ENCODE measurements around the gene KCNQ5.
A peak's percentile ranks its signal among the peaks of the same experiment; 100 is the strongest.
"Not testable (repeated sequence)": the region's sequence is repeated elsewhere in the genome, so short reads cannot be mapped to it uniquely, and the experiment has no call there.

KCNQ5 gene

DNA sequence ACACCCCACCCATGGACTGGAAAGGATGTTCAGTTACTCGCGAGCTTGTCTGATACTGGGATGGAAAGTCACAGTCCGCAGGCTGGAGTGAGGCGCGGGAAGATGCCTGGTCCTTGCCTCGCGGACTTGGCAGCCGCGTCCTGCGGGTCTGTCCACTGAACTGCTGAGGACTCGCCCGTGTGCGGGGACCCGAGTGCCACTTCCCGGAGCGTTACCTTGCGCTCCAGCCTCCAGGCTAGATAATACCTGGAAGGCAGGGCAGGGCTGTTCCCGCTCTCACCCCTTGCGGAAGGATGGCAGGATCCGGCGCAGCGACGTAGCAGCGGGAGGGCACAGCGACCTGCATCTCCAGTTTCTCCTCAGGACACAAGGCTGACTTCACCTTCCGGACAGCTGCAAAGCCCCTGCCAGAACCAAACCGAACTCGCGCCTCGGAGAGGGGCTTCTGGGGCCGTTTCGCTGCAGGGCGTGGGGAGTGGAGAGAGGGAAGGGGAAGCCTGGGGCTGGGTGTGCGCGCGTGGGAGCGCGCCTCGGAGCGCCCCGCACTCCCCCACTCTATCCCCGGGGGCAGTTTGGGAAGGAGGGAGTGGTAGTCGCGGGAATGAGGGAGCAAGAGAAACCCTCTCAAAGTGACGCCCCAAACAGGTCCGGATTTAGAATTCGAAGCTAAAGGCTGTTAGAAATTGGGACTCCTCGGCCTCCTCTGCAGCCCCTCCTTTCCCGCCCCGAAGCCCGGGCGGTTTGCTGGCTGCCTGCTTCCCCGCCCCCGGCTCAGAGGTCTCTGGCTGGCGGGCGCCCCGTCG is at the start of gene KCNQ5:
Gene KCNQ5, plus strand, starts transcription at position 774 of the 803 bp plus-strand sequence.
- DNase-seq (ENCODE audit: low read depth in 3 of 3, low spot score in 1 of 3), result no peak

- no peak for DNase-seq (ENCODE audit: low read depth in 3 of 3, low spot score in 1 of 3)
Observed at GRCh38 chr6:72579865-72580264, 42.0 kb upstream of the KCNQ5 start.

GRCh38 chr6:72580281-72580940 is 41.5 kb upstream of the KCNQ5 start:
- DNase-seq (ENCODE audit: low read depth in 3 of 3, low spot score in 1 of 3), result no peak

DNA sequence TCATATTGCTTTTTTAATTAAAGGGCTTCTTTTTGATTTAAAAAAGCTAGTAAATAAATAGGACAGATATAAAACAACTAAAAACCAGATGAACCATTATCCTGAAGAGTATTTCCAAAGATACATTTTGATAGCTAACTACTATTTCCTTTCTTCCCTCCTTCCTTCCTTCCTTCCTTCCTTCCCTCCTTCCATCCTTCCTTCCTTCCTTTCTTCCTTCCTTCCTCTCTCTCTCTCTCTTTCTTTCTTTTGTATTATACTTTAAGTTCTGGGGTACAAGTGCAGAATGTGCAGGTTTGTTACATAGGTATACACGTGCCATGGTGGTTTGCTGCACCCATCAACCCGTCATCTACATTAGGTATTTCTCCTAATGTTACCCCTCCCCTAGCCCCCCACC is 40.9 kb upstream of the KCNQ5 start:
- DNase-seq (ENCODE audit: low read depth in 3 of 3, low spot score in 1 of 3), result not testable (repeated sequence)

DNA sequence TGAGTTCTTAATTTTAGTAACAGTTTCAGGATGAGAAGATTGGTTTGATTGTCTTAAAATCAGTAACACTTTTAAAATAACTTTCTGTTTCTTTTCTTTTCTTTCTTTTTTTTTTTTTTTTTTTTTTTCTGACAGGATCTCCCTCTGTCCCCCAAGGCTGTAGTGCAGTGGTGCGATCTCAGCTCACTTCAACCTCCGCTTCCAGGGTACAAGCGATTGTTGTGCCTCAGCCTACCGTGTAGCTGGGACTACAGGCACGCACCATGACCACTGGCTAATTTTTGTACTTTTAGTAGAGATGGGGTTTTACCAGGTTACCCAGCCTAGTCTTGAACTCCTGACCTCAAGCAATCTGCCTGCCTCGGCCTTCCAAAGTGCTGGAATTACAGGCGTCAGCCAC is 33.7 kb upstream of the KCNQ5 start:
- DNase-seq (ENCODE audit: low read depth in 3 of 3, low spot score in 1 of 3), result no peak

DNA sequence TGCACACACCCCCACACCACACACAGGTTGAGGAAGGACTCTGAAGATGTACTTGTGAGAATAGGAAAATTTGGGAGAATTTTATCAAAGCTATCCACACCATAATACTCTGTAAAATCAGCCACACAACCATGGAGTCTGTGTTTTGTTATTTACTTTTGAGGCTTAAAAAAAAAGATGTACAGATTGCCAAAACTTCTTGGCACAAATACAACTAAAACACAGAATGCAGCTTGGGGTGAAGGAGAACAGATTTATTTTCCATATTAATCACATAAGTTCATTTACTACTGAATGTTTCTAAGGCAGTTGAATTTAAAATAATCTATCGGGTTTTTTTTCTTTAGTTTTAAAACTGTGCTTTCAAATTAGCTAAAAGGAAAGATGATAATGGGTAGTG is 32.8 kb upstream of the KCNQ5 start:
- no peak for DNase-seq (ENCODE audit: low read depth in 3 of 3, low spot score in 1 of 3)

DNA sequence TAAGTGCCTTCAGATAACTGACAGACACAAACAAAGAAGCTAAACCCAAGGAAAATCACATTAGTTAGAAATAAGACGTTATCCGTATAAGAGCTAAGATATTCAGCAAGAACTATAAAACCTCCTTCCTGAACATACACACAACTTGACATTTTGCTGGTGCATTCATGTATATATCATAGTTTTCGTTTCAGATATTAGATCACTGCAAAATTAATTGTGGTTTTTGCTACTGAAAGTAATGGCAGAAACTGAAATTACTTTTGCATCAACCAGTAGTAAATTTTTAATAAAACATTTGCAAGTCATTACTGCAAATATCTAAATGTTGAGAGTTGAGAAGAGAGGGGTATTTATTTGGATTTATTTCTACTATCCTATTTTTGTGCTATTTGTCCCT is 26.1 kb upstream of the KCNQ5 start:
- DNase-seq (ENCODE audit: low read depth in 3 of 3, low spot score in 1 of 3), result no peak

- no peak for DNase-seq (ENCODE audit: low read depth in 3 of 3, low spot score in 1 of 3)
Observed at GRCh38 chr6:72616406-72617015, 5.4 kb upstream of the KCNQ5 start.

DNA sequence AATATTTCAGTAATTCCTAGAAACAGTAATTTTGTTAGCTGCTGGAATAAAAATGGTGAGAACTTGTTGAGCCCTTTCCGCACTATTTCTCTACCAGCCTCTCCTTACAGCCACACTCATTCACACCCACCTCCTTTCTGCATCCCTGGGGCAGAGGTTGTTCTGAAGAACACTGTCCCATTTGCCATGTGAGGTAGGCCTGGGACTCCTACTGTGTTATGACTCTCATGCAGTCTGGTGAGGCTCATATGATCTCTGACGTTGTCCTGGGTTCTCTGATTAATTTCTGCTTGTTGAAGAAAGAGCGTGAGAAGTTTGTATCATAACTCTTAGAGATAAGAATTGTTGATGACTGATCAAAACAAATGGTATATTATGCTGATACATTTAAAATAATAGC is 4.1 kb upstream of the KCNQ5 start:
- no peak for DNase-seq (ENCODE audit: low read depth in 3 of 3, low spot score in 1 of 3)

DNA sequence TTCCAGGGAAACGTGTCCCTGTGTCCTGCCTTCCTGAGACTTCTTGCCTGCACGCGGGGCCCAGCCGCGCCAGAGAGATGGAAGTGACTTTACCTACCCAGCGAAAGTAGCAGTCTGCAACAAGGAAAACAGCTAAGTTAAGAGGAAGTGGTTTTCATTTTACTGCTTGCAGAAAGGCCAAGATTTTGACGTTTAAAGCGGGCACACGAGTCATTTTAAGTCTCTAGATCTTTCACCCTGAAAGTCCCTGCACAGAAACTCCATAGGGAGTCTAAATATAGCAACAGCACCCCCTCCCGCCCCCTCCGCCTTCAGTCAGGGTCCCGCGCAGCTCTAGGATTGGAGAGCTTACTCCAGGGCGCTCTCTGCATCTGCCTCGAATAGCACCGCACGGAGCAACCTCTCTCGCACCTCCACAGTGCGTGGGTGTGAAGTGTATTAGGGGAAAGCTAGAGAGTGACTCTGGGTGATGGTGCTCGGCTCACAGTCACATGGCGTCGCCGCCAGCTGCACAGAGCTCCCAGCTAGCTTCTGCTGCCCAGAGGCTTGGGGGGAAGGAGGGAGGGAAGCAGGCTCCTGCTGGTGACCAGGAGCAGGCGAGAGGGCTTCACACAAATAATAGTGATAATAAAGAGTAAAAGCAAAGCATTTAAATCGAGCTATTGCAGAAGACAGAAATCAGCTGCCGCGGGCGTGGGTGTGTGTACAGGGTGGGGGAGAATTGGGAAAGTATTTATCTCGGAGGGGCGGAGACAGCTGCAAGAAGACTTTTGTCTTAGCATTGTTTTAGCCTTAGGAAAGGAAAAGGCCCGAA is 1.8 kb upstream of the KCNQ5 start:
- DNase-seq (ENCODE audit: low read depth in 3 of 3, low spot score in 1 of 3), result peak; percentile 25 to 54 (median 26)

- DNase-seq (ENCODE audit: low read depth in 3 of 3, low spot score in 1 of 3), result no peak
Observed at GRCh38 chr6:72620871-72621290, 983 bp upstream of the KCNQ5 start.

DNA sequence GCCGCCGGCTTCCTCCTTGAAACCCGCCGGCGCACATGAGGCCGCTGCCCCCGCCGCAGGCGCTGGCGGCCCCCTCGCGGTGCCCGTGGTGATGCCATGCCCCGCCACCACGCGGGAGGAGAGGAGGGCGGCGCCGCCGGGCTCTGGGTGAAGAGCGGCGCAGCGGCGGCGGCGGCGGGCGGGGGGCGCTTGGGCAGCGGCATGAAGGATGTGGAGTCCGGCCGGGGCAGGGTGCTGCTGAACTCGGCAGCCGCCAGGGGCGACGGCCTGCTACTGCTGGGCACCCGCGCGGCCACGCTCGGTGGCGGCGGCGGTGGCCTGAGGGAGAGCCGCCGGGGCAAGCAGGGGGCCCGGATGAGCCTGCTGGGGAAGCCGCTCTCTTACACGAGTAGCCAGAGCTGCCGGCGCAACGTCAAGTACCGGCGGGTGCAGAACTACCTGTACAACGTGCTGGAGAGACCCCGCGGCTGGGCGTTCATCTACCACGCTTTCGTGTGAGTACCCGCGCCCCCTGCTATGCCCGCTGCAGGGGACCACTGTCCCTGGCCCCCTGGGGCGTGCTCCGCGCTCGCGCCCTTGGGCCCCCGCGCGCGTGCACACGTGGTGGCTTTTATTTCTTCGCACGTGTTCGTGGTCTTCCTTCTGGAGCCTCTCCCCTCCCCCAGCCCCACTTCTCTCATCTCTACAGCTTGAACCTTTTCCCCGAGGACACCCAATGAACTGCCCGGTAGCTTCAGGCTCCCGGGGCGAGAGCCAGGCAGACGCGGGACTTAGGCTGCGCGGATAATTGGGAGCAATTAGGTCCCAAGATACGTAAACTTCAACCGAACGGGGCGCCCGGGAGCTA is 453 bp downstream of the KCNQ5 start:
- peak in 2 of 3 donors; percentile 14 to 54 for DNase-seq (ENCODE audit: low read depth in 3 of 3, low spot score in 1 of 3)

GRCh38 chr6:72623808-72624207 is 1.9 kb downstream of the KCNQ5 start:
- no peak for DNase-seq (ENCODE audit: low read depth in 3 of 3, low spot score in 1 of 3)

DNA sequence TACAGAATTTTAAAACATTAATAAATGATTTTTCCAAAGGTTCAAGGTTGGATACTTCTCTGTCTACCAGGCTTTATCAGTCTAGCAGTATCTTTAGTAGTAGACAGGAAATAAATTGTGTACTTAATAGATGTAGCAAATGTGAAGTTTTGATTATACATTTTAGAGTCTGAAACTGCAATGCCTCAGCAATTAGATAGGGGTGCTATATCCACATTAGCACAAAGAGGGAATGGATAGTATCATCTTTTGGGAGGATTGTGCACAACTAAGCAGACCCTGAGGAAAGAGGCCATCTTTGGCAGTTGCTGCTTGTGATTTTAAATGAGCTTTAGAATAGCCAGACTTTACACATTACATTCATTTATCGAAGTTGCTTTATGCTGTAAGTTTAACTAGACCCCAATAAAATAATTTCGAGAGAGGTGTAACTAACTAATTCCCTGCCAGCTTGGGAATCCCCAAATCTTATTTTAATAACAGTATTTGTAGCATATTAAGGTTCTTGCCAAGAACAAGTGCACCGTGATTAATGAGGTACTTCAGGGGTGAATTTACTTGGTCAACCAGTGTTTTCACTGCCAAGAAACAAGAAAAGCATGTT is 2.8 kb downstream of the KCNQ5 start:
- DNase-seq (ENCODE audit: low read depth in 3 of 3, low spot score in 1 of 3), result no peak

DNA sequence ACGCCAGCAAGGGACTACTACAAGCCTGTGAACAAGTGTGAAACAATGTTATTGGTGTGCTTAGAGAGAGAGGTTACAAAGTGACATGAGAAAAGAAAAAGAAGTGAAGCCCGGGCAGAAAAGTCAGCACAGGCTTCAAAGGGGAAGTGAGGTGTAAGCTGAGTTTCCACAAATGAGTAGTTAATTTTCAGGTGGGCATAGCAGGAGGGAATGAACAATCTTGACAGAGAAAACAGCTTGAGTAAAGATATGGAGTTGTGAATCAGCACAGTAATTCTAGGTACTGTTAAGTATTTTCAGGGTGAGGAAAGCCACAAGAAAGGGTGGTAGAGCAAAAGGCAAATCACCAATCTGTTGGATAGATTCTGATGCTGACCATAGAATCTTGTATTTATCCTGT is 4.3 kb downstream of the KCNQ5 start:
- DNase-seq (ENCODE audit: low read depth in 3 of 3, low spot score in 1 of 3), result no peak

- no peak for DNase-seq (ENCODE audit: low read depth in 3 of 3, low spot score in 1 of 3)
Observed at GRCh38 chr6:72627539-72627938, 5.7 kb downstream of the KCNQ5 start.

- DNase-seq (ENCODE audit: low read depth in 3 of 3, low spot score in 1 of 3), result no peak
Observed at GRCh38 chr6:72631480-72631879, 9.6 kb downstream of the KCNQ5 start.

- DNase-seq (ENCODE audit: low read depth in 3 of 3, low spot score in 1 of 3), result no peak
Observed at GRCh38 chr6:72635636-72636035, 13.8 kb downstream of the KCNQ5 start.

DNA sequence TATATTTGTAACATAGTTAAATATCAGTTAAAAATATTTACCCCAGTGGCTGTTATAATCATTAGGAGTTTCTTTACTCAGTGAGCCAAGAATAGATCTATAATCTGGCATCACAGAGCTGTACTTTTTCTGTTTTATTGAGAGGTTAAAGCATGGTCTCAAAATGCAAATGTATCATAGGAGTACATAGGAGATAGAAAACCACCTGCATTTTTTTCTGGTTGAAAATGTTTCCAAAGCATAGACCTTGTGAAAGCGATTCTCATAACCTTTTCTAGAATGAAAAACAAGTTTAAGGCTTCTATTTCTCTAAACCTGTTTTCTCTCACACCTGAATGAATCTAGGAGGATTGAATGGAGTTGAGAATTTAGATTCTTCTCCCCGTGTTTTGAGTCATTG is 14.4 kb downstream of the KCNQ5 start:
- no peak for DNase-seq (ENCODE audit: low read depth in 3 of 3, low spot score in 1 of 3)

DNA sequence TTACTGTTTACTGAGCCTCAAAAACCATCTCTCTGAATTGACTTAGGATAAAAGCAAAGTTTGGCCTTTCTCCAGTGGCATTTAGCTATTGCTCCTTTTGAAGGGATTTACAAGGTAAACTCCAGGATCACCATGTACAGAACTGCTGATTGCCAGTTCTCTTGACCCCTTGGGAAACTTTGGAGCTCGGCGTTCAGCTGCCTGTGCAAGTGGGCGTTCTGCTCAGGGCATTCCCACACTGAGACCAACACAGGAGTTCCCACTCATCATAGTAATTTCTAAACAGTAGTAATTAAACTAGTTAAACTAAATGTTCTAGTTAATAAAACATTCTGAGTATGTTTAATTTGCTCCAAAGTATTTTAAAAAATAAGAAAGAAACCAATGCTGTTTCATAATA is 14.9 kb downstream of the KCNQ5 start:
- no peak for DNase-seq (ENCODE audit: low read depth in 3 of 3, low spot score in 1 of 3)
